HCEC 1CT (cell line): ENCODE data around the gene ANKMY1.
"Not testable (repeated sequence)": the region's sequence is repeated elsewhere in the genome, so short reads cannot be mapped to it uniquely, and the experiment has no call there.

Experiments used
- DNase-seq: peaks from one replicate; pipeline ENCODE4 v3.0.0-alpha.2; 2017

The ANKMY1 gene

DNA sequence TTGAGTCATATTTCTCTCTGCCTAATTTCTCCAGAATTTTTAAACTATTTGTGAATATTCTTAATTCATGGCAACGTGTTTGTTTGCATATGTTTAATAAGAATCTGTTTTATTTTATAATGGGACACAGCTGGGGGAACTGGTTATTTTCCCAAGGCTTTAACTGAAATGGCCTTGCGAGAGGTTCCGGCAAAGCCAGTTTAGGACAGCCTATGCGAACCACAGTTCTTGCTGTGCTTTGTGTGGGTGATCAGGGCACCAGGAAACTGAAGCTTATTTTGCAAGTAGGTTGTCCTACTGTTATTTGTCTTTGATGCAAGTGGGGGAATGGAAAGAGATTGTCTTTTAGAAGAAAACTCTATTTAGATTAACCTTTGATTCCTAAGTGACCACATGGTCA lies 6.5 kb downstream of the ANKMY1 start:
- no peak for DNase-seq

DNA sequence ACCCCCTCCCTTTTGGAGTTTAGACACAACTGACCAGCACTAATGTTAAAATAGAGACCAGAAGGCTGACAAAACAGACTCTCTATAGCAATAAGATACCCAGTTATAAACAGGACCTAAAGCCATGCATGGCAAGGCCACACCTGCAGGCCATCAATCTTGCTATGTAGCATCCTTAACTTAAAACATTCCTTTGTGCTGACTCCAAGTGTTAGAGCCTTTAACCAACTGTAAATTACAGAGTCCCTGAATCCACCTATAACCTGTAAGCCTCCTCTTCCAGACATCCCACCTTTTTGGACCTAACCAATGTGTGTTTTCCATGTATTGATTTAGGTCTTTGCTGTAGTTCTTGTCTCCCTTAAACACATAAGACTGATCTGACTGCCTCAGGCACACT lies 17.9 kb downstream of the ANKMY1 start:
- DNase-seq: no peak

DNA sequence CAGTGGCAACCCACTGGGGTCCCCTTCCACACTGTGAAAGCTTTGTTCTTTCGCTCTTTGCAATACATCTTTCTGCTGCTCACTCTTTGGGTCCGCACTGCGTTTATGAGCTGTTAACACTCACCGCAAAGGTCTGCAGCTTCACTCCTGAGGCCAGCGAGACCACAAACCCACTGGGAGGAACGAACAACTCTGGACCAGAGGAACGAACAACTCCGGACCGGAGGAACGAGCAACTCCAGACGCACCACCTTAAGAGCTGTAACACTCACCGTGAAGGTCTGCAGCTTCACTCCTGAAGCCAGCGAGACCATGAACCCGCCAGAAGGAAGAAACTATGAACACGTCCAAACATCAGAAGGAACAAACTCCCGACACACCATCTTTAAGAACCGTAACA lies 18.7 kb downstream of the ANKMY1 start:
- DNase-seq: not testable (repeated sequence)

DNA sequence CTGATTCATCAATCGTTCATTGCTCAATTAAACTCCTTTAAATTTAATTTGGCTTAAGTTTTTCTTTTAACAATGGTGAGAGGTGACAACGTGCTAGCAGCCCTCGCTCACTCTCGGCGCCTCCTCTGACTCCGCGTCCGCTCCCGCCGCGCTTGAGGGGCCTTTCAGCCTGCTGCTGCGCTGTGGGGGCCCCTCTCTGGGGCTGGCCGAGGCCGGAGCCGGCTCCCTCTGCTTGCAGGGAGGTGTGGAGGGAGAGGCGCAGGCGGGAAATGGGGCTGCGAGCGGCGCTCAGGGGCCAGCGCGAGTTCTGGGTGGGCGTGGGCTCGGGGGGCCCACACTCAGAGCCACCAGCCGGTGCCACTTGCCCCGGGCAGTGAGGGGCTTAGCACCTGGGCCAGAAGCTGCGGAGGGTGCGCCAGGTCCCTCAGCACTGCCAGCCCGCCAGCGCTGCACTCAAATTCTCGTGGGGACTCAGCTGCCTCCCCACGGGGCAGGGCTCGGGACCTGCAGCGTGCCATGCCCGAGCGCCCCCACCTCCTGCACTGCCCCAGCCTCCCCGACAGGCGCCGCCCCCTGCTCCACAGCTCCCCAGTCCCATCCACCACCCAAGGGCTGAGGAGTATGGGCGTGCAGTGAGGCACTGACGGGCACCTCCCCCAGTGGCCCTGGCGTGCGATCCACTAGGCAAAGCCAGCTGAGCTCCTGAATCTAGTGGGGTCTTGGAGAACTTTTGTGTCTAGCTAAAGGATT lies 19.6 kb downstream of the ANKMY1 start:
- DNase-seq: no peak

DNA sequence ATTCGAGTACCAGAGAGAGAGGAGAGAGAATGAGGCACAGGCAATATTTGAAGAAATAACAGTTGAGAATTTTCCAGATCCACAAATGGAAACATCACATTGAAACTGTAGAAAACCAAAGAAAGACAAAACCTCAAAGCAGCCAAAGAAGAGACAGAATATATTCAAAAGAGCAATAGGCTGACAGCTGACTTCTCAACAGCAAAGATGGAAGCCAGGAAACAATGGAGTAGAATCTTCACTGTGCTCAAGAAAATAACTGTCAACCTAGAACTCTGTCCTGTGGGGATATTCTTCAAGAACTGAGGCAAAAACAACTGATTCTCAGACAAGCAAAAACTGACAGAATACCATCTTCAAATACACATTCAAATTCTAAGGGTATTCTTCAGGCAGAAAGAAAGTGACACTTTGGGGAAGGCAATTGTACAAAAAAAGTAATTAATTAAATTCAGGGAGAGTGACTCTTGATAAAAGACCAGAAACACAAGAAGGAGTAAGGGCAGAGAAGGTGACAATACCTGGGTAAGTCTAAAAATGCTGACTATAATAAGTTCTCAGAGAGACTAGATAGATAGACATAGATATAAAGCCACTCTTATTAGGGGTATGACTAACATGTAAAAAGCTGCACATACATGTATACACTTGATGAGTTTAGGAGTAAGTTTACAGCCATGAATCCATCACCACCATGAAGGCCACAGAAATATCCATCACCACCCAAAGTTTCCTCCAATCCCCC lies 25.6 kb downstream of the ANKMY1 start:
- no peak for DNase-seq

DNA sequence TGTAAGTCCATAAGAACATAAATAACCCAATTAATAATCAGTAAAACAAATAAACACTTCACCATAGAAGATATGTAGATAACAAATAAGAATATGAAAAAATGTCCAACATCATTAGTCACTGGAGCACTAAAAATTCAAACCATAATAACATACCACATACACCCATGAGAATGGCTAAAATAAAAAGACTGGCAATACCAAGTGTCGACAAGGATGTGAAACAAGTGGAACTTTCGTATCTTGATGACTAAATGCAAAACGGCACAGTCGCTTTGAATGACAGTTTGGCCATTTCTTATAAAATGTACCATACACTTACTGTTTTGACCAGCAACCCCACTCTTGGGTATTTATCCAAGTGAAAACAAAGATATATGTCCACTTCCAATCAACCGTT lies 26.8 kb downstream of the ANKMY1 start:
- DNase-seq: no peak

DNA sequence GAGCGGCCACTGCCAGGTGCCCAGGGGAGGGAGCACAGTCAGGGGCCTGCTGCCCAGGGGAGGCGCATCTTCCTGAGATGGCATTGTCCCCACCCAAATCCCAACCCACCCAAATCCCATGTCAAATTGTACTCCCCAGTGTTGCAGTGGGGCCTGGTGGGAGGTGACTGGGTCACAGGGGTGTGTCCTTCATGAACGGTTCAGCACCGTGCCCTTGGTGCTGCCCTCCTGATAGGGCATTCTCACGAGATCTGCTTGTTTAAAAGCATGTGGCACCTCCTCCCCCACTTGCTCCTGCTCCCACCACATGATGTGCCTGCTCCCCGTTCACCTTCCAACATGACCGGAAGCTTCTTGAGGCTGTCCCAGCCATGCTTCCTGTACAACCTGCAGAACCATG lies 27.6 kb downstream of the ANKMY1 start:
- no peak for DNase-seq

DNA sequence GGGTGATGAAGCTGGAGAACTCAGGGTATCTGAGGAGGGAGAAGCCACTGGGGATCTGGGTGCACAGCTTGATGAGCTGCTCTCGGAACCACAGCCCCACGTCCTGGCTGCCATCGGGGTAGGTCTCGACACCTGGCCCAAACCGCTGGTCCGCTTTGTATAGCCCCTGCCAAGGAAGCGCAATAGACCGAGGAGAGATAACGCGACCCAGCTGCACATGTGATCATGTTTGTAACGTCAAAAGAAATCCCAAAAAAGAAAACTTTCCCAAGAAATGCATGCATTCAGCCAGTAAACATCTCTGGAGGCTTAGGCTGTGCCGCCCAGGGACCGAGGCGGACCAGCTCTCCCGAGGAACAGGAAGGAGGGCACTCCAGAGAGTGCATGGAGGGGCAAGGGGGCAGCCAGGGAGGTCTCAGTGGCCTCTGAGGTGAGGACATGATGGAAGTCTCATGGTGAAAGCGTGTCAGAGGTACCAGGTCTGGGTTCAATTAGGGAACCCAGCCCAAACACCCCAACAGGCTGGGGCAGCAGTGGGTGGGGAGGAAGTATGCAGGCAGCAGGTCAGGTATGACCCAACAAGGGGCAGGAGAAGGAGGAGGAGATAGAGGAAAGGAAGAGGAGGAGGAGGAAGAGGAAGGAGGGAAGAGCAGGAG lies 28.3 kb downstream of the ANKMY1 start:
- DNase-seq: no peak

DNA sequence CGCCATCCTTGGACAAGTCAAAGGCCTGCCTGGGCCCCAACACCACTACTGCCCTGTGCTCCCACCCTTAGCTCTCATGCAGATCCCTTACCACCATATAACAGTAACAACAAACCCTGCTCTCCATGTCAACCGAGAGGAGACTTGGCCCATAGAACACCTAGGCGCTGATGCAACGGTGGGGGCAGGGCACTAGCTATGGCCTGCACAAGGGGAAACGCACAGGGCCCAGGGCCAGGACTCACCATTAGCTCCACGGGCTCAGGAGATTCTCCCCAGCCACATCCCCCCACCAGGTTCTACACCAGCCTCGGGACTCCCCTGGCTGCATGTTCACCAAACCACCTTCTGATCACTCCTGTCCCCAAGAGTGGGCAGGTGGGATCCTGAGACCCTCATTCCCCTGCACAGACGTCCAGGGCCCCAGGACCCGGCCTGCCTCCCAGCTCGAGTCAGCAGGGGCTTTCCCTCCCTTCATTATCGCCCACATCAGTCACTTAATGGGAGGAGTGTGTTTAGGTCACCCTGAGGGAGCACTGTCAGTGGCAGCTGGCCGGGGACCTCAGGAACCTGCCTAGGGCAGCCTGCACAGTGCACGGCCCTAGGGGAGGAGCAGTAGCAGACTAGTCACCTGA lies 29.3 kb downstream of the ANKMY1 start:
- no peak for DNase-seq

DNA sequence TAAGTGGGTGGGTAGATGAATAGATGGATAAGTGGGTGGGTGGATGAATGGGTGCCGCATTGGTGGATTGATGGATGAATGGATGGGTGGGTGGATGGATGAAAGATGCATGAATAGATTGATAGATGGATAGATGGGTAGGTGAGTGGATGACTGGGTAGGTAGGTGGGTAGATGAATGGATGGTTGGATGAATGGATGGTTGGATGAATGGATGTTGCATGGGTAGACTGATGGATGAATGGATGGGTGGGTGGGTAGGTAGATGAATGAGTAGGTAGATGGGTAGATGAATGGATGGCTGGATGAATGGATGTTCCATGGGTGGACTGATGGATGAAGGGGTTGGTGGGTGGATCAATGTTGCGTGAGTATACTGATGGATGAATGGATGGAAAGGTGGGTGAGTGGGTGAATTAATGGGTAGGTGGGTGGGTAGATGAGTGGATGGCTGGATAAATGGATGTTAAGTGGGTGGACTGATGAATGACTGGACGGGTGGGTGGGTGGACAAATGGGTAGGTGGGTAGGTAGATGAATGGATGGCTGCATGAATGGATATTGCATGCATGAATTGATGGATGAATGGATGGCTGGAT lies 30.5 kb downstream of the ANKMY1 start:
- DNase-seq: no peak

DNA sequence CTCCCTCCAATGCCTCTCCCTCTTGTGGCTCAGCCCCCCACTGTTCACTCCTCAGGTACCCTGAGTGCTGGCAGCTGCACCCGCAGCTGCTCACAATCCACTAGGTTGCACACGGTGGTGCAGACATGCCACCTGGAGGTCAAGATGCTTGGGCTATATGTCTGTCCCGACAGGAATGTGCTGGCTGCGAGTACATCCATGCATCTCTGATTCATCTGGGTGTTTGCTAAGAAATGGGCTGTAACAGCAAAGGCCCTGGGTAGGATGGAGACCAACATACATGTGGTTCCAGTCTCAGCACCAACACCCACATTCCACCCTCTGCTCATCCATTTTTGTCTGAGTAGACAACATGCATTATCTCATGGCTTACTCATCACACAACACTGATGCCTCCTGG lies 31.3 kb downstream of the ANKMY1 start:
- DNase-seq: no peak

DNA sequence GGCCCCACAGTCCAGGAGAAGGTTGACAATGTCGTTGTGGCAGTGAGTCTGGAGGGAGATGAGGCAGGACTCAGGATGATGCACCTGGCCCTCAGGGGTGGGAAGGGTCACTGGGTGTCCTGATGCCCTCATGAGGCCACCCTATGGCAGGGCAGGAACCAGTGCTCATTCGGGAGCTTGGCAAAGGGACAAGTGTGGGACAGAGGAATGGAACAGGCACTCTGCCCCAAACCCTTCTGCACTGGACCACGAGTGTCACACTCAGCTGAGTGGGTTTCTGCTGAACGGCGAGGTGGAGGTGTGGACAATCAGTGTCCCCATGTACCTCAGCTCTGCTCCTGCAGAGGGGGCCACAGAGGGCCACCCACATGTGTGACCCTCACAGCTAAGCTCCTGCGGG lies 32.0 kb downstream of the ANKMY1 start:
- no peak for DNase-seq

DNA sequence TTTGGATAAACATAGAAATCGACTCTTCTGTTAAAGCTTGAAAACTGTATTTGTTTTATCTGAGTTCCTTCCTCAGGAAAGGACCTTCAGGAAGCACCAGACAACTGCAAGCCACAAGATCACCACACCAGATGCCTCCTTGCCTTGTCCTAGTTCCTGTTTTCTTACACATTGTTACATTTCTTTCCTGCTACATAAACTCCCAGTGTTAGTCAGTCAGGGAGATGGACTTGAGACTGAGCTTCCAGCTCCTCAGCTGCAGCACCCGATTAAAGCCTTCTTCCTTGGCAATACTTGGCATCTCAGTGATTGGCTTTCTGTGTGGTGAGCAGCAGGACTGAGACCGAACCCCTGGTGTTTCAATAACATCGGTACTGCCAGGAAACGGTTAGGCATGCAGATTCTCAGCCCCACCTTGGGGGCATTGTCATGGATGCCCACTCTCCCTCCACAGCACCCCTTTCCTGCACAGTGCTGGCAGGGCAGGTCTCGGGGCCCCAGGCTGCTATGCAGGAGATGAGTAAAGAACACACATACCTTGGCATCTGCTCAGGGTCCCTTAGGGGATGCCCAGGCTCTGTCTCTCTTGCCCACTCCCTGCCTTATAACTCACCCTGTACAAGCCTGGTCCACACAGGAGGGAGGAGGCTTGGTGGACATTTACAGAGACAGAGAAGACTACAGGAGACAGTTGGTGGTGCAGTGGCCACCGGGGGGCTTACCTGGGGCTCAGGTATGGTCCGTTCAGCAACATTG lies 32.6 kb downstream of the ANKMY1 start:
- no peak for DNase-seq

DNA sequence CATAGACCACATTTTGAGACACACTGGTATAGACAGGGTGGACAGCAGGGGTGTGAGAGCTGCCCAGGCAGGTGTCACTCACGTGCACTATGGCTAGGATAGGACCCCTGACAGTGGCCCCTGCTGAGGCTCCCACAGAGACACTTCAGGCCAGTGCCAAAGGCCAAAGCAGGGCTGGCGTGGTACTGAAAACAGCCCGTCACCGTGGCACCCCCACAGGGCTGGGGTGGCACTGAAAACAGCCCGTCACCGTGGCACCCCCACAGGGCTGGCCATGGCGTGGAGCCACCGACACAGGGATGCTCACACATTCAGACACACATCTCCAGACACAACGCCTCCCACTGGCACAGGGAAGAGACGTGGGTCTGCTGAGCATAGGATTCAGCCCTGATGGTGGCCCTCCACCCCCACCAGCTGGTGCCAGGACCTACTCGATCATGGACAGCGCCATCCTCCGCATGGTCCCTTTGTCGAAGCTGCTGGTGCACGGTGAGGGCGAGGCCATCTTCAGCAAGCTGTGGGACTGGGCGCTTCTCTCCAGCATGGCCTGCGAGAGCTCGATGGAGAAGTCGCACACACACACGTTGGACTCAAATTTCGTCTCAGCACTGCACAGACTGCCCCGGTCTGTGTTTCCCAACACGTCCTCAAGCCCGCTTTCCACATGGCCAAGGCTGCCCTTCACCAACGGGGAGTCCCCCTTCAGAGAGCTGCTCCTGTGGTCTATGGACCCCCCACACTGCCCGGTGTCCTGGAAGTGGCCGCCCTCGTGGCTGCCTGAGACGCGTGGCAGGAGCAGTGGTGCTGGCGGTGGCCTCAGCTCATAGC lies 34.1 kb downstream of the ANKMY1 start:
- no peak for DNase-seq

DNA sequence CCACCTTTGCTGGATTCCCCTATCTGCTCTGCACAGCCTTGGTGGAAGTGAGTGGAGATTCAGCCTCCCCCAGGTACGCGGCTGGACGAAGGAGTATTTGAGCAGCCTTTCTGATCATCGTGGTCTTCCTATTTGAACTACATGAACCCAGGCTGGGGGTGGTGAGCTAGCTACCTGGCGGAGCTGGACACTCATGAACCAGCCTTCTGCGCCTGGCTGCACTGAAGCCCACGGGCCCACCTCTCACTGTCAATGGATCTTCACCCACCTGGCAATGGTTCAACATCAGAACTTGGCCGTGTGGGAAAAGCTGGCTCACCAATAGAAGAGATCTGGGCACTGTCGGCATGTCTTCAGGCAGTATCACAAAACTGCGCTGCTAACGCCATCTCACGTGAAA lies 35.4 kb downstream of the ANKMY1 start:
- no peak for DNase-seq

DNA sequence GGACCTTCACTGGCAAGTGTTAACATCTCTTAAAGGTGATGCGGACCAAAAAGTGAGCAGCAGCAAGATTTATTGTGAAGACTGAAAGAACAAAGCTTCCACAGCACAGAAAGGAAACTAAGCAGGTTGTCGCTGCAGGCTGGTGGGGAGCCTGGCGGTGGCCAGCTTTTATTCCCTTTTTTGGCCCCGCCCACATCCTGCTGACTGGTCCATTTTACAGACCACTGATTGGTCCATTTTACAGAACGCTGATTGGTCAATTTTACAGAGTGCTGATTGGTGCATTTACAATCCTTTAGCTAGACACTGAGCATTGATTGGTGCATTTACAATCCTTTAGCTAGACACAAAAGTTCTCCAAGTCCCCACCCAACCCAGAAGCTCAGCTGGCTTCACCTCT lies 35.9 kb downstream of the ANKMY1 start:
- DNase-seq: not testable (repeated sequence)

DNA sequence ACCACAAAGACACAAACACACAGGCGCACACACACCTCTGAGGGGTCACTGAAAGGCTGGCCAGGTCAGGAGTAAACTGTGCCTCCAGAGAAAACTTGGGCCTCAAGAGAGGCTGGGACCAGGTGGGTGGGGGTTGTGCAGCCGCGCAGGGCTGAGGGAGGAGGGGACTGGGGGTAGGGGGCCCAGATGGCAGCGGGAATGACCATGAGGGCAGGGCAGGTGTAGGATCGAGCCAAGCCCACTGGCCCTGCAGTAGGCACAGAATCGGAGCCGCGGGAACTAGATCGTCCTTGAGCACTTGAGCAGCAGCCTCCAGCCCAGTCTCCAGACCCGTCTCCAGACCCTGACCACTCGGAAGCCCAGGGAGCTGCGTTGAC lies 36.8 kb downstream of the ANKMY1 start:
- DNase-seq: no peak

DNA sequence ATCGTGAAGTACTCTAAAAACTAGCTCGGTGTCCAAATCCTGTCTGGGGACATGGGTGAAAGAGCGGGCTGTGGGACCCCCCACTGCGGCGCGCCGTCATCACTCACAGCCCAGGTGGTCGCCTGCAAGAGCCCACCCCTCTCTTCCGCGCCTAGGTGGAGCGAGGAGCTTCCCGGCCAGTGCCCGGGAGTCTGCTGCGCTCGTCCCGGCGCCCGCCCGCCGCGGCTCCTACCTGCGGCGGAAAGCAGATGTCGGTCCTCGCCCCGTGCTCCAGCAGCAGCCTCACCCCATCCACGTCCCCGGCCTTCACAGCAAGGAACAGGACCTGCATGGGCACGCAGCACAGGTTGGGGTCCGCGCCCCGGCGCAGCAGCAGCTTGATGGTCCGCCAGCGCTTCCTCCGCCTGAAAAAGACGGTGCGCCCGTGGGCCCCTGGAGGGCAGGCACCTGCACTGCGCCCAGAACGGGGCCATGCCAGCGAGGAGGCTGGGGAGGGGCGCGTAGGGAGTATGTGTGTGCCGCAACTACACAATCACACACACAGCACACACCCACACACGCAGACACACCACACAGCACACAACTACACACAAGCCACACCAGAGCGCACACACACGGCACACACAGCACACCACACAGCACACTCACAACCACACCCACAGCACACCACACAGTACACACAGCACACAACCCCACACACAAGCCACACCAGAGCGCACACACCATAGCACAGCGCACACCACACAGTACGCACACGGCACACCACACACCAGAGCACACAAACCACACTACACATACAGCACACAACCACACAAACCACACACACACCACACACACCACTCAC lies 37.4 kb downstream of the ANKMY1 start:
- no peak for DNase-seq

DNA sequence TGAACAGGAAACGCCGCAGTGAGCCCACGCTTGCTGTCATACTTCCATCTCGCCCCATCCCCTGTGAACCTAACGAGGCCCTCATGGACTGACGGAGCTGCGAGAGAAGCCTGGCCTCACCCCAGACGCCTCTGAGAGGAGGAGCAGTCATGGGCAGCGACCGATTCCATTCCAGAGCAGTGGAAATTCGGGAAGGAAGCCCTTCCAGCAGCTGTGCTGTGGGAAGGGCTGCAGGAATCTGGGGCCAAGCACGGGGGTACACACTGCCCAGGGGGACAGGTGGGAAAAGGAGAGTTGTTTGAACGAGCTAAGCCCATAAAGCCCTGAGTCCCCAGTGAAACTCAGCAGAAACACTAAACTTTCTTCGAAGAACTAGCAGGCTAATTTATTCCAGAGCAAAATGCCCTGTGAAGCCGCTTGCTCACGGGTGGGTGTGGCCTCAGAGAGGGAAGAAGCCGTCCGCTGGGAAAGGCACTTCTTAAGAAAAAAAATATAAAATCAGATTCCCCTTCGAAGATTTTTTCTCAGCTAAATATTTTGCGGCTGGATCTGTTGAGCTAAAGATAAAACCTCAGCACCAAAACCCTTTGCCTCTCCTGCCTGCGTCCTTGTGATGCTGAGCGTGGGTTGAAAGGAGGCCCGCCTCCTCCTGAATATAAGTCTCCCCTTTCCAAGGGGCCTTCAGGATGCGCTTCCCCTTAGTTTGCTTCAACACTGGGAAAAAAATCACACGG lies 38.2 kb downstream of the ANKMY1 start:
- DNase-seq: no peak

DNA sequence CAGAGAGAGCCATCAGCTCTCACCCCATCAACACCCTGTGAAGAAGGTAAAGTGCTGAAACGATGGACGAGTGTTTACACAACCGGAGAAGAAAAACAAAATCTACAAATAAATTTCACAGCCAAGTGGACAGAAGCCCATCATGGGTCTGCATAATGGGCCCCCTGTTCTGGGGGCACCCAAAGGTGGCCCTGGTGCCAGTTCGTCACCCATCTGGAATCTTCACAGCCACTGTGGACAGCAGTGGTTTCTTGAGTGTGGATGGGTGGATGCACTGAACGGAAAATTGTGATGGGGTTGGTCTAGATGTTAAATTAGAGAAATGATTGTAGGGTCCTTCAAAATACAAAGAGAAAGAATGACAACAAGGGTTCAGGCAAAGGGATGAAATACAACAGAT lies 38.8 kb downstream of the ANKMY1 start:
- no peak for DNase-seq
